Hepatocyte (in vitro differentiated cells): Measurements from ENCODE around the gene CCDC154.

Experiments used
- CTCF ChIP-seq: fragments of 200-600 bp; sonication (generic); IDR thresholded peaks from 2 replicates; pipeline ENCODE4 v1.5.1; 2016; ENCODE audit warnings: antibody characterized with exemption, mild to moderate bottlenecking; ENCODE audit not compliant: poor library complexity
- EZH2 ChIP-seq: fragments of 200-600 bp; sonication (generic); IDR thresholded peaks from 2 replicates; pipeline ENCODE4 v1.6.1; 2016; ENCODE audit warnings: antibody characterized with exemption, mild to moderate bottlenecking, borderline replicate concordance

DNA sequence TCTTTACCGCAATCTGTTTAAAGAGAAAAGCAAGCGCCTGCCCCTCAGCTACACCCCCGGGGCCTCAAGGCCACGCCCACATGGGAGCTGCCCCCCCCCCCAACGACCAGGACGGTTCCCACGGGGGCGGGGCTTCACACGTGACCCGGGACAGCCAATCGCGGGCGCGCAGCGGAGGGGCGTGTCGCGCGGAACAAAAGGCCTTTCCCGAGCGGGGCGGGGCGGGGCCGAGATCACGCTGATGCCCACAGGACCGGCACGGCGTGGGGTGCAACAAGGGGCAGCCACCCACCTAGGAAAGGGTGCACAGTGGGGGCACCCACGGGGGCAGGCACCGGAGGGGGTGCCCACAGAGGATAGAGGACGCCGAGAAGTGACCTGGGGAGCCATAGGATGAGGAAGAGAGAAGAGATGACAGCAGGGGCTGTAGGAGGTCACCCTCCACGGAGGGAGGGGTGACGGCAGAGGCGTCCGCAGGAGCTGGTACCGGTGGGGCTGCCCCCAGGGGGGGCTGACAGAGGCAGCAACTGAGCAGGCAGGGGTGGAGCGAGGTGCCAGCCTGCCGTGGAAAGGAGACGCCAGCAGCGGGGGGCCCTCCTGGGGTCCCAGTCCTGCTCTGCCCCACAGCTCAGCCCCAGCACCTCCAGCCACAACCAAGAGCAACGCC is 36.1 kb downstream of the CCDC154 start:
- TF ChIP-seq CTCF (no peak), EZH2 (no peak)
